Common myeloid progenitor, CD34-positive (primary cell): Measurements from ENCODE around the gene TMEM232.
"Not testable (repeated sequence)": the region's sequence is repeated elsewhere in the genome, so short reads cannot be mapped to it uniquely, and the experiment has no call there.

ENCODE experiments used
- CTCF ChIA-PET: fragments of 350-600 bp; sonication (Branson Sonifier 250); formaldehyde crosslinking; loops from one replicate; lab custom pipeline; 2021; ENCODE audit warnings: antibody characterized with exemption; lab: Charles Lee
- POLR2A ChIA-PET: fragments of 350-600 bp; sonication (Branson Sonifier 250); formaldehyde crosslinking; loops from one replicate; lab custom pipeline; 2021; ENCODE audit warnings: antibody characterized with exemption; lab: Charles Lee
- DNase-seq, 3 donors: peaks; one replicate each; pipeline versions ENCODE4 v3.0.0 to v3.0.0-alpha.2; 2013
- H3K27ac ChIP-seq, 2 experiments: 1 replicate in 1 of 2; 2 replicates in 1 of 2; pipeline ENCODE4 v1.7.0; 2013; ENCODE audit warnings: inconsistent platforms in 2 of 2, low read length in 2 of 2, mild to moderate bottlenecking in 2 of 2, low read depth in 1 of 2, moderate library complexity in 1 of 2; ENCODE audit not compliant: severe bottlenecking in 2 of 2, insufficient read depth in 1 of 2, poor library complexity in 1 of 2
- H3K27me3 ChIP-seq, 5 experiments: replicated peaks in 2 of 5; 1 replicate in 3 of 5; 2 replicates in 2 of 5; pipeline versions ENCODE4 v1.6.1 to v1.7.0; 2013; ENCODE audit warnings: low read length in 4 of 5, mild to moderate bottlenecking in 2 of 5, moderate library complexity in 2 of 5, inconsistent platforms in 1 of 5; ENCODE audit not compliant: insufficient read depth in 5 of 5, control insufficient read depth in 4 of 5
- H3K36me3 ChIP-seq, 4 experiments: 1 replicate in 2 of 4; 2 replicates in 2 of 4; pipeline versions ENCODE4 v1.6.1 to v1.7.0; 2013; ENCODE audit warnings: low read length in 3 of 4, control low read depth in 1 of 4, mild to moderate bottlenecking in 1 of 4; ENCODE audit not compliant: control insufficient read depth in 4 of 4, insufficient read depth in 4 of 4
- H3K4me1 ChIP-seq, 4 experiments: 1 replicate in 3 of 4; 2 replicates in 1 of 4; pipeline versions ENCODE4 v1.6.1 to v1.7.1; 2013; ENCODE audit warnings: low read length in 3 of 4, mild to moderate bottlenecking in 3 of 4, control low read depth in 1 of 4, inconsistent platforms in 1 of 4, moderate library complexity in 1 of 4; ENCODE audit not compliant: control insufficient read depth in 4 of 4, insufficient read depth in 4 of 4; ENCODE audit errors: control extremely low read depth in 1 of 4
- H3K4me3 ChIP-seq, 7 experiments: 1 replicate in 4 of 7; 2 replicates in 3 of 7; pipeline versions ENCODE4 v1.5.1 to v1.7.0; 2013; ENCODE audit warnings: mild to moderate bottlenecking in 7 of 7, low read length in 6 of 7, moderate library complexity in 6 of 7, inconsistent platforms in 2 of 7, low read depth in 2 of 7, control low read depth in 1 of 7; ENCODE audit not compliant: insufficient read depth in 4 of 7, control insufficient read depth in 1 of 7; ENCODE audit errors: extremely low read depth in 1 of 7
- H3K9me3 ChIP-seq, 5 experiments: 1 replicate in 4 of 5; 2 replicates in 1 of 5; pipeline versions ENCODE4 v1.6.1 to v1.7.1; 2013; ENCODE audit warnings: low read length in 4 of 5, mild to moderate bottlenecking in 2 of 5, inconsistent platforms in 1 of 5, low read depth in 1 of 5, moderate library complexity in 1 of 5; ENCODE audit not compliant: control insufficient read depth in 4 of 5, insufficient read depth in 2 of 5; ENCODE audit errors: control extremely low read depth in 1 of 5
- WGBS: methylation state at CpG from one replicate; pipeline ENCODE4 v1.1.5; 2013; ENCODE audit not compliant: insufficient coverage; 5-methylcytosine and 5-hydroxymethylcytosine counted together

Gene TMEM232

GRCh38 chr5:110736753-110737152 is 10.3 kb upstream of the TMEM232 start:
- H3K27ac ChIP-seq = no peak overlapping the region
- H3K36me3 ChIP-seq = no peaks in the 10 kb centered on the region
- H3K4me1 ChIP-seq = peaks cover 7 to 13% (median 10%) of the 10 kb centered on the region in 4 experiments
- no peaks in the 10 kb centered on the region for H3K9me3 ChIP-seq
- WGBS = 93% methylated on average over 3 of the region's 3 CpGs
- ChIA-PET POLR2A (no interaction called here), CTCF (no interaction called here)
- H3K4me3 ChIP-seq = no peak overlapping the region
- no peak for DNase-seq
- no peaks in the 10 kb centered on the region for H3K27me3 ChIP-seq

- POLR2A ChIA-PET = no interaction called here
- peak in 2 of 3 donors; percentile 3 to 8 for DNase-seq
- no peaks in the 10 kb centered on the region for H3K9me3 ChIP-seq
- H3K4me1 ChIP-seq = peaks cover 7 to 13% (median 10%) of the 10 kb centered on the region in 4 experiments
- H3K27me3 ChIP-seq = no peaks in the 10 kb centered on the region
- no peaks in the 10 kb centered on the region for H3K36me3 ChIP-seq
- no peak overlapping the region for H3K4me3 ChIP-seq
- no CpG with 5 or more reads among the region's 1 CpG for WGBS
- CTCF ChIA-PET = interaction anchor here (0.6 kb wide), 1 partner anchor 1953 kb away, joined by 3 read pairs; no protein-coding TSS in a partner anchor
- no peak overlapping the region for H3K27ac ChIP-seq
Measured at GRCh38 chr5:110735556-110735955, 9.1 kb upstream of the TMEM232 start.

- ChIA-PET CTCF (no interaction called here), POLR2A (no interaction called here)
- DNase-seq = no peak
- no peaks in the 10 kb centered on the region for H3K27me3 ChIP-seq
- no peak overlapping the region for H3K4me3 ChIP-seq
- no peaks in the 10 kb centered on the region for H3K9me3 ChIP-seq
- WGBS = no CpG with 5 or more reads among the region's 2 CpGs
- H3K36me3 ChIP-seq = no peaks in the 10 kb centered on the region
- H3K27ac ChIP-seq = no peak overlapping the region
- H3K4me1 ChIP-seq = peaks cover 3 to 10% (median 5%) of the 10 kb centered on the region in 4 experiments
Measured at GRCh38 chr5:110734101-110734500, 7.6 kb upstream of the TMEM232 start.

GRCh38 chr5:110731499-110731898 is 5.0 kb upstream of the TMEM232 start:
- H3K27me3 ChIP-seq, H3K27ac ChIP-seq, H3K4me1 ChIP-seq, H3K36me3 ChIP-seq, H3K9me3 ChIP-seq, H3K4me3 ChIP-seq, DNase-seq, CTCF ChIA-PET, POLR2A ChIA-PET: not testable (repeated sequence)
- 100% methylated on average over 2 of the region's 2 CpGs for WGBS

GRCh38 chr5:110727025-110727314 is 499 bp upstream of the TMEM232 start:
- 20% methylated on average over 1 of the region's 5 CpGs for whole genome bisulfite sequencing
- Histone ChIP-seq H3K4me1 (peaks cover 0 to 3% (median 1%) of the 10 kb centered on the region in 4 experiments), H3K36me3 (no peaks in the 10 kb centered on the region), H3K9me3 (no peaks in the 10 kb centered on the region), H3K4me3 (peak overlapping the region in 6 of 7 experiments; percentile 59 to 79 (median 64)), H3K27ac (peak overlapping the region in 1 of 2 experiments; percentile 51), H3K27me3 (no peaks in the 10 kb centered on the region)
- ChIA-PET CTCF (no interaction called here), POLR2A (no interaction called here)
- no peak for DNase-seq

GRCh38 chr5:110718311-110718710 is 8.2 kb downstream of the TMEM232 start:
- no peaks in the 10 kb centered on the region for H3K27me3 ChIP-seq
- CTCF ChIA-PET = no interaction called here
- no peak overlapping the region for H3K27ac ChIP-seq
- no peak for DNase-seq
- no peaks in the 10 kb centered on the region for H3K9me3 ChIP-seq
- POLR2A ChIA-PET = no interaction called here
- 100% methylated on average over 1 of the region's 2 CpGs for WGBS
- H3K36me3 ChIP-seq = no peaks in the 10 kb centered on the region
- H3K4me3 ChIP-seq = no peak overlapping the region
- H3K4me1 ChIP-seq = no peaks in the 10 kb centered on the region

GRCh38 chr5:110716247-110717245 is 9.9 kb downstream of the TMEM232 start:
- 89% methylated on average over 1 of the region's 5 CpGs for WGBS
- no peak for DNase-seq
- Histone ChIP-seq H3K4me1 (no peaks in the 10 kb centered on the region), H3K36me3 (no peaks in the 10 kb centered on the region), H3K27me3 (no peaks in the 10 kb centered on the region), H3K9me3 (no peaks in the 10 kb centered on the region), H3K4me3 (no peak overlapping the region), H3K27ac (no peak overlapping the region)
- CTCF ChIA-PET = interaction anchor here (0.7 kb wide), 1 partner anchor 8 kb away, joined by 4 read pairs; no protein-coding TSS in a partner anchor
- POLR2A ChIA-PET = no interaction called here
